WTC11 (cell line): ENCODE results near the gene ELP2. TPM values are rescaled to one million over a fixed set of nuclear protein-coding genes. Genes with fewer than 3 reads are reported as not detected.

ENCODE experiments used
- ATAC-seq: fragments of 200-7000 bp; cut with Tn5 transposase; 2 replicates; pipeline ENCODE4 v1.10.0; 2021; ENCODE audit warnings: mild to moderate bottlenecking, moderate library complexity
- CTCF ChIA-PET: fragments of 300-600 bp; sonication (Branson Sonifier 250); formaldehyde crosslinking; loops from one replicate; lab custom pipeline; 2021; ENCODE audit warnings: antibody characterized with exemption; lab: Charles Lee
- POLR2A ChIA-PET: fragments of 350-600 bp; sonication (Branson Sonifier 250); formaldehyde crosslinking; loops from one replicate; lab custom pipeline; 2021; ENCODE audit warnings: antibody characterized with exemption; lab: Charles Lee
- DNase-seq: peaks from one replicate; pipeline ENCODE4 v3.0.0; 2021; ENCODE audit warnings: low spot score
- H3K27ac Mint-ChIP-seq: 2 replicates; pipeline ENCODE4 v1.8.0; 2021; ENCODE audit warnings: mixed read lengths
- H3K27me3 Mint-ChIP-seq: 2 replicates; pipeline ENCODE4 v1.8.0; 2021; ENCODE audit warnings: low read depth, mild to moderate bottlenecking, moderate library complexity, mixed read lengths
- H3K36me3 Mint-ChIP-seq: 2 replicates; pipeline ENCODE4 v1.8.0; 2021; ENCODE audit warnings: mixed read lengths
- H3K4me1 Mint-ChIP-seq: 2 replicates; pipeline ENCODE4 v1.8.0; 2022; ENCODE audit warnings: mixed read lengths
- H3K4me3 Mint-ChIP-seq: 2 replicates; pipeline ENCODE4 v1.8.0; 2021; ENCODE audit warnings: mild to moderate bottlenecking, moderate library complexity, mixed read lengths
- H3K9me3 Mint-ChIP-seq: 2 replicates; pipeline ENCODE4 v1.8.0; 2021; ENCODE audit warnings: mixed read lengths
- AFF4 ChIP-seq: sonication (generic); formaldehyde crosslinking; IDR thresholded peaks from 2 replicates; pipeline ENCODE4 v1.8.1; 2023; ENCODE audit warnings: mild to moderate bottlenecking, missing genetic modification reagents, borderline replicate concordance
- ATF1 ChIP-seq: sonication (generic); formaldehyde crosslinking; IDR thresholded peaks from 2 replicates; pipeline ENCODE4 v1.8.1; 2023; ENCODE audit warnings: mild to moderate bottlenecking, moderate library complexity, missing genetic modification reagents
- CREB1 ChIP-seq: sonication (generic); formaldehyde crosslinking; IDR thresholded peaks from 2 replicates; pipeline ENCODE4 v1.8.0; 2023; ENCODE audit warnings: mild to moderate bottlenecking, missing genetic modification reagents
- ESRRA ChIP-seq: sonication (generic); formaldehyde crosslinking; IDR thresholded peaks from 2 replicates; pipeline ENCODE4 v1.8.1; 2022; ENCODE audit warnings: mild to moderate bottlenecking, missing genetic modification reagents, borderline replicate concordance
- GTF2I ChIP-seq: fragments of 250-450 bp; sonication (Bioruptor Pico); conservative IDR thresholded peaks from 2 replicates; pipeline ENCODE4 v1.4.0; 2021; ENCODE audit warnings: mild to moderate bottlenecking
- JAZF1 ChIP-seq: fragments of 250-450 bp; sonication (Bioruptor Pico); IDR thresholded peaks from 2 replicates; pipeline ENCODE4 v1.9.0; 2021; ENCODE audit warnings: moderate library complexity, mild to moderate bottlenecking, inconsistent platforms
- JUN ChIP-seq: sonication (generic); formaldehyde crosslinking; IDR thresholded peaks from 2 replicates; pipeline ENCODE4 v1.8.0; 2023; ENCODE audit warnings: mild to moderate bottlenecking, missing genetic modification reagents
- MXD4 ChIP-seq: fragments of 250-450 bp; sonication (Bioruptor Pico); IDR thresholded peaks from 2 replicates; pipeline ENCODE4 v1.8.0; 2021; ENCODE audit warnings: mild to moderate bottlenecking, moderate library complexity, borderline replicate concordance
- NFYB ChIP-seq: sonication (generic); formaldehyde crosslinking; conservative IDR thresholded peaks from 2 replicates; pipeline ENCODE4 v1.8.0; 2022; ENCODE audit warnings: low read depth, missing genetic modification reagents
- NR2C2 ChIP-seq: sonication (generic); formaldehyde crosslinking; IDR thresholded peaks from 2 replicates; pipeline ENCODE4 v1.8.0; 2022; ENCODE audit warnings: mild to moderate bottlenecking, missing genetic modification reagents
- RORB ChIP-seq: fragments of 250-450 bp; sonication (Bioruptor Pico); IDR thresholded peaks from 2 replicates; pipeline ENCODE4 v1.9.0; 2021; ENCODE audit warnings: mild to moderate bottlenecking
- SMAD4 ChIP-seq: sonication (generic); formaldehyde crosslinking; IDR thresholded peaks from 2 replicates; pipeline ENCODE4 v1.8.0; 2022; ENCODE audit warnings: mild to moderate bottlenecking, missing genetic modification reagents
- TEAD4 ChIP-seq: sonication (generic); formaldehyde crosslinking; IDR thresholded peaks from 2 replicates; pipeline ENCODE4 v1.8.0; 2022; ENCODE audit warnings: mild to moderate bottlenecking, missing genetic modification reagents
- TP53 ChIP-seq: sonication (generic); formaldehyde crosslinking; IDR thresholded peaks from 2 replicates; pipeline ENCODE4 v1.8.1; 2023; ENCODE audit warnings: mild to moderate bottlenecking, missing genetic modification reagents
- ZMAT4 ChIP-seq: fragments of 250-450 bp; sonication (Bioruptor Pico); IDR thresholded peaks from 2 replicates; pipeline ENCODE4 v1.9.0; 2021; ENCODE audit warnings: mild to moderate bottlenecking
- ZNF219 ChIP-seq: sonication (generic); formaldehyde crosslinking; IDR thresholded peaks from 2 replicates; pipeline ENCODE4 v1.8.0; 2023; ENCODE audit warnings: missing genetic modification reagents, mild to moderate bottlenecking, borderline replicate concordance
- ZNF232 ChIP-seq: sonication (generic); formaldehyde crosslinking; IDR thresholded peaks from 2 replicates; pipeline ENCODE4 v1.8.0; 2022; ENCODE audit warnings: mild to moderate bottlenecking, missing genetic modification reagents
- ZNF263 ChIP-seq: sonication (generic); formaldehyde crosslinking; IDR thresholded peaks from 2 replicates; pipeline ENCODE4 v1.8.1; 2022; ENCODE audit warnings: low read depth, mild to moderate bottlenecking, moderate library complexity, missing genetic modification reagents
- ZNF317 ChIP-seq: sonication (generic); formaldehyde crosslinking; IDR thresholded peaks from 2 replicates; pipeline ENCODE4 v1.8.1; 2023; ENCODE audit warnings: low read depth, mild to moderate bottlenecking, moderate library complexity, missing genetic modification reagents, borderline replicate concordance
- ZNF416 ChIP-seq: fragments of 250-450 bp; sonication (Bioruptor Pico); IDR thresholded peaks from 2 replicates; pipeline ENCODE4 v1.9.0; 2021; ENCODE audit warnings: mild to moderate bottlenecking, inconsistent platforms
- total RNA-seq: library from RNA; stranded (reverse); gene quantifications from 3 replicates; pipeline ENCODE4 v1.2.3, GENCODE V29; 2021
- TF ChIP-seq, protein P1 (sequence below): sonication (generic); formaldehyde crosslinking; IDR thresholded peaks from 2 replicates; pipeline ENCODE4 v1.8.0; 2022; ENCODE audit warnings: mild to moderate bottlenecking, missing genetic modification reagents
- TF ChIP-seq, protein P2 (sequence below): sonication (generic); formaldehyde crosslinking; IDR thresholded peaks from 2 replicates; pipeline ENCODE4 v1.8.0; 2022; ENCODE audit warnings: mild to moderate bottlenecking, missing genetic modification reagents
- TF ChIP-seq, protein P3 (sequence below): fragments of 200-600 bp; IDR thresholded peaks from 2 replicates; pipeline ENCODE4 v1.8.0; 2022; ENCODE audit warnings: antibody characterized with exemption

ELP2 gene
- total RNA-seq, 1 experiment from 2014 or later, result 141 TPM

DNA sequence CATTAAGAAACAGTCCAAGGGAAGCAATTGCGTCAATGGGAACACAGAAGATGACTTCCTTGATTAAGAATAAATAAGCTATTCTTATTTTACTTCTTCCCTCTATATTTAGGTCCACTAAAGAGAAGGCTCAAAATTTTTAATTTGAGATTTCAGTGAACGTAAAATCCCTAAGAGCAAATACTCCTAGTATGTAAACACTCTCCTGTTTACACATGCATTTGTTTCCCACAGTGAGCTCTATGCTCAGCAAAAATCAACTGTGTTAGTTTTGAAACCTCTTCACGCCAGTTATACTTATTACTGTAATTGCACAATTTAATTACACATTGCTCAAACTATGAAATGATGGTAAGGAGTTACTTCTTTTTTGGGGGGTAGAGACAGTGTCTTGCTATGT, 9.4 kb upstream of the ELP2 start (continued):
- TF ChIP-seq ZNF219 (CRISPR knock-in tag) (no peak), TP53 (CRISPR knock-in tag) (no peak), ZMAT4 (CRISPR knock-in tag) (no peak)

- no peak overlapping the region for H3K4me3 Mint-ChIP-seq
- POLR2A ChIA-PET, result no interaction called here
- TF ChIP-seq ESRRA (no peak), ZNF416 (no peak), ATF1 (CRISPR knock-in tag) (no peak), TEAD4 (CRISPR knock-in tag) (no peak), RORB (CRISPR knock-in tag) (no peak), GTF2I (no peak), MXD4 (CRISPR knock-in tag) (no peak)
- TF ChIP-seq, protein P1, sequence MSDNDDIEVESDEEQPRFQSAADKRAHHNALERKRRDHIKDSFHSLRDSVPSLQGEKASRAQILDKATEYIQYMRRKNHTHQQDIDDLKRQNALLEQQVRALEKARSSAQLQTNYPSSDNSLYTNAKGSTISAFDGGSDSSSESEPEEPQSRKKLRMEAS (CRISPR knock-in tag), result no peak
- CTCF ChIA-PET, result no interaction called here
- H3K9me3 Mint-ChIP-seq, result no peaks in the 10 kb centered on the region
- H3K4me1 Mint-ChIP-seq, result peaks cover 11% of the 10 kb centered on the region
- no peak for DNase-seq
- ATAC-seq, result no peak
- H3K27ac Mint-ChIP-seq, result no peak overlapping the region
- peaks cover 53% of the 10 kb centered on the region for H3K36me3 Mint-ChIP-seq
- no peaks in the 10 kb centered on the region for H3K27me3 Mint-ChIP-seq
These were observed 4.9 kb upstream of the ELP2 start for GRCh38 chr18:36124841-36125240.

DNA sequence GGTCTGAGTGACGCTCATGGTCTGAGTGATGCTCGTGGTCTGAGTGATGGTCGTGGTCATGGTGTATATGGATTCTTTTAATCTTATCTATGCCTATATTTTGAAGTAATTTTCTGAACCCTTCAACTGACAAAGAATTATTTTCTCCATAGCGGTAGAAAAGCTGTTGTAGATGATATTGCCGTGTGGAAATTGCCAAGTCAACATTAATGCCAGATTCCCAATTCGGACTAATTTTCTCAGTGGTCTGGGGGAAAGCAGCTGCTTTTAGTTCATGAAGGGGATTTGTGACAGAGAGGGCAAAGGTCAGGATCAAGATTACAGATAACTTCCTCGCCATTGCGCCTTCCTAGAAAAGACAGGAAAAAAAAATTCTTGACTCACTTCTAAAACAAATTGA, 3.0 kb upstream of the ELP2 start:
- TF ChIP-seq, protein P2, sequence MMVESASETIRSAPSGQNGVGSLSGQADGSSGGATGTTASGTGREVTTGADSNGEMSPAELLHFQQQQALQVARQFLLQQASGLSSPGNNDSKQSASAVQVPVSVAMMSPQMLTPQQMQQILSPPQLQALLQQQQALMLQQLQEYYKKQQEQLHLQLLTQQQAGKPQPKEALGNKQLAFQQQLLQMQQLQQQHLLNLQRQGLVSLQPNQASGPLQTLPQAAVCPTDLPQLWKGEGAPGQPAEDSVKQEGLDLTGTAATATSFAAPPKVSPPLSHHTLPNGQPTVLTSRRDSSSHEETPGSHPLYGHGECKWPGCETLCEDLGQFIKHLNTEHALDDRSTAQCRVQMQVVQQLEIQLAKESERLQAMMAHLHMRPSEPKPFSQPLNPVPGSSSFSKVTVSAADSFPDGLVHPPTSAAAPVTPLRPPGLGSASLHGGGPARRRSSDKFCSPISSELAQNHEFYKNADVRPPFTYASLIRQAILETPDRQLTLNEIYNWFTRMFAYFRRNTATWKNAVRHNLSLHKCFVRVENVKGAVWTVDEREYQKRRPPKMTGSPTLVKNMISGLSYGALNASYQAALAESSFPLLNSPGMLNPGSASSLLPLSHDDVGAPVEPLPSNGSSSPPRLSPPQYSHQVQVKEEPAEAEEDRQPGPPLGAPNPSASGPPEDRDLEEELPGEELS, result no peak
- TF ChIP-seq CREB1 (no peak), AFF4 (no peak)
- TF ChIP-seq, all 79 proteins: peak for 0
- ATAC-seq, result no peak
- peaks cover 23% of the 10 kb centered on the region for H3K4me1 Mint-ChIP-seq
- POLR2A ChIA-PET, result no interaction called here
- no peaks in the 10 kb centered on the region for H3K9me3 Mint-ChIP-seq
- no peak for DNase-seq
- no peak overlapping the region for H3K4me3 Mint-ChIP-seq
- no peaks in the 10 kb centered on the region for H3K27me3 Mint-ChIP-seq
- peaks cover 41% of the 10 kb centered on the region for H3K36me3 Mint-ChIP-seq
- CTCF ChIA-PET, result interaction anchor here (1.7 kb wide), 1 partner anchor 31 kb away, joined by 5 read pairs; no protein-coding TSS in a partner anchor
- no peak overlapping the region for H3K27ac Mint-ChIP-seq

DNA sequence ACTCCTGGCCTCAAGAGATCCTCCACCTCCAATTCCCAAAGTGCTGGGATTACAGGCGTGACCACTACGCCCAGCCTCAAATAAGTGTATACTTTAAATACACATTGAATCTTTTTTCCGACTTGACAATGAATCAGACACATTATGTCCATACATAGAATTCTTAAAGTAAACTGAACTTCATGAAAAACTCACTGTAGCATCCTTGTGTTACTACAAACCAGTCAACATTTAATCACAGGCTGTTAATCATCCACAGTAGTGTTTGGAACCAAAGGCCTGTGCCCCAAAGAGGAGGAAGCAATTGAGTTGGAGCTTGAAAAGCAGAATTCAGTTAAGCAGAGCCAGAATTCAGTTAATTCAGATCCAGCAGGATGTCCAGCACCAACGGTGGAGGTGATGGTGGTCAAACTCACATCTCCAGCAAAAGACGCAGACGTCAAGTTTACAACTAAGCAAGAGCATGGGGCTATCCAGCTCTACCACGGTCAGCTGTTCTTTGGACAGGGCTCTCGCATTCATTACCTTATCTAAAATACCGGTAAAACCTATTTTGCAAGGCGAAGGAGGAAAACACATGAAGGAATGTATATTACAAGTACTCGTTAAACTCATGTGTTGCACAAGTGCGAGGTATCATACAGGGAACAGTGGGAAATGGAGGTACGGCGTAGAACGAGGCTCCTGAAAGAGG, 1.7 kb upstream of the ELP2 start:
- POLR2A ChIA-PET, result interaction anchor here (1.1 to 1.9 kb wide), 3 partner anchors 61 to 156 kb away, joined by 3 to 8 read pairs (median 5); partner anchors contain the start of genes RMP24 and RPRD1A
- Mint-ChIP-seq H3K27ac (no peak overlapping the region), H3K27me3 (no peaks in the 10 kb centered on the region), H3K36me3 (peaks cover 30% of the 10 kb centered on the region), H3K9me3 (no peaks in the 10 kb centered on the region), H3K4me3 (peak overlapping the region; percentile 95), H3K4me1 (peaks cover 34% of the 10 kb centered on the region)
- DNase-seq (no peak), ATAC-seq (no peak)
- CTCF ChIA-PET, result interaction anchor here (2.4 kb wide), 2 partner anchors 110 to 371 kb away, joined by 6 to 8 read pairs; no protein-coding TSS in a partner anchor
- TF ChIP-seq ZNF317 (CRISPR knock-in tag) (no peak), SMAD4 (CRISPR knock-in tag) (no peak), ZNF219 (CRISPR knock-in tag) (no peak), NFYB (no peak), JUN (CRISPR knock-in tag) (no peak), NR2C2 (CRISPR knock-in tag) (no peak), ZNF263 (CRISPR knock-in tag) (no peak), JAZF1 (no peak), ZNF232 (CRISPR knock-in tag) (no peak)
- TF ChIP-seq, protein P3, sequence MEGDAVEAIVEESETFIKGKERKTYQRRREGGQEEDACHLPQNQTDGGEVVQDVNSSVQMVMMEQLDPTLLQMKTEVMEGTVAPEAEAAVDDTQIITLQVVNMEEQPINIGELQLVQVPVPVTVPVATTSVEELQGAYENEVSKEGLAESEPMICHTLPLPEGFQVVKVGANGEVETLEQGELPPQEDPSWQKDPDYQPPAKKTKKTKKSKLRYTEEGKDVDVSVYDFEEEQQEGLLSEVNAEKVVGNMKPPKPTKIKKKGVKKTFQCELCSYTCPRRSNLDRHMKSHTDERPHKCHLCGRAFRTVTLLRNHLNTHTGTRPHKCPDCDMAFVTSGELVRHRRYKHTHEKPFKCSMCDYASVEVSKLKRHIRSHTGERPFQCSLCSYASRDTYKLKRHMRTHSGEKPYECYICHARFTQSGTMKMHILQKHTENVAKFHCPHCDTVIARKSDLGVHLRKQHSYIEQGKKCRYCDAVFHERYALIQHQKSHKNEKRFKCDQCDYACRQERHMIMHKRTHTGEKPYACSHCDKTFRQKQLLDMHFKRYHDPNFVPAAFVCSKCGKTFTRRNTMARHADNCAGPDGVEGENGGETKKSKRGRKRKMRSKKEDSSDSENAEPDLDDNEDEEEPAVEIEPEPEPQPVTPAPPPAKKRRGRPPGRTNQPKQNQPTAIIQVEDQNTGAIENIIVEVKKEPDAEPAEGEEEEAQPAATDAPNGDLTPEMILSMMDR, result no peak
